HCT116 (cell line): ENCODE measurements around the gene EIF3L. TPM values are rescaled to one million over a fixed set of nuclear protein-coding genes. Genes with fewer than 3 reads are reported as not detected.

ENCODE experiments used
- ATAC-seq: fragments of 200-7000 bp; cut with Tn5 transposase; 2 replicates; pipeline ENCODE4 v1.9.1; 2020; ENCODE audit warnings: mild to moderate bottlenecking, moderate library complexity
- BruUV-seq: library from RNA; stranded (reverse); fragments of 400-500 nt; replicated peaks from 2 replicates; lab custom pipeline; 2021; lab: Mats Ljungman, UMichigan
- CTCF ChIA-PET: fragments of 300-600 bp; sonication (Branson Sonifier 250); formaldehyde crosslinking; loops from one replicate; lab custom pipeline; 2021; ENCODE audit warnings: antibody characterized with exemption; lab: Charles Lee
- POLR2A ChIA-PET: fragments of 300-600, 350-600 bp; sonication (Branson Sonifier 250); formaldehyde crosslinking; loops from one replicate; lab custom pipeline; 2021; ENCODE audit warnings: antibody characterized with exemption; lab: Charles Lee
- RAD21 ChIA-PET, 2 experiments: fragments of 300-600 bp; sonication (Branson Sonifier 250); formaldehyde crosslinking; loops; one replicate each; lab custom pipeline; 2023; ENCODE audit warnings: low total read pairs in 2 of 2; ENCODE audit not compliant: uncharacterized antibody in 2 of 2, unreplicated experiment in 2 of 2, low non-redundant PET in 1 of 2; lab: Charles Lee
- DNase-seq: peaks from one replicate; pipeline ENCODE4 v3.0.0-alpha.2; 2010; ENCODE audit warnings: low read depth, low spot score
- H2AFZ ChIP-seq: fragments of 200-600 bp; shearing (Covaris generic), sonication (generic); 2 replicates; pipeline ENCODE4 v1.6.1; 2017; ENCODE audit warnings: low read depth, mixed run types, mixed read lengths, antibody characterized with exemption, low read length; ENCODE audit not compliant: poor library complexity, severe bottlenecking
- H3K27ac ChIP-seq: 2 replicates; pipeline ENCODE4 v1.5.1; 2012; ENCODE audit warnings: low read depth, low read length
- H3K27me3 ChIP-seq: fragments of 200-600 bp; sonication (generic); 2 replicates; pipeline ENCODE4 v1.6.1; 2016; ENCODE audit warnings: mixed run types, low read length, mixed read lengths; ENCODE audit not compliant: insufficient read depth
- H3K36me3 ChIP-seq, 2 experiments: fragments of 200-500 bp in 1 of 2; fragments of 200-600 bp in 1 of 2; sonication (Bioruptor generic) in 1 of 2; sonication (generic) in 1 of 2; 2 replicates each; pipeline versions ENCODE4 v1.5.1 to v1.6.1; 2014 to 2016; ENCODE audit warnings: low read length in 2 of 2, inconsistent platforms in 1 of 2, mixed read lengths in 1 of 2, mixed run types in 1 of 2; ENCODE audit not compliant: insufficient read depth in 2 of 2, control insufficient read depth in 1 of 2
- H3K4me1 ChIP-seq, 2 experiments: fragments of 200-600 bp in 1 of 2; sonication (generic) in 1 of 2; 2 replicates each; pipeline versions ENCODE4 v1.5.1 to v1.6.1; 2012 to 2017; ENCODE audit warnings: low read length in 2 of 2, inconsistent platforms in 1 of 2, mild to moderate bottlenecking in 1 of 2, mixed read lengths in 1 of 2, mixed run types in 1 of 2, moderate library complexity in 1 of 2; ENCODE audit not compliant: insufficient read depth in 2 of 2, control insufficient read depth in 1 of 2
- H3K4me2 ChIP-seq: fragments of 200-600 bp; sonication (generic); 2 replicates; pipeline ENCODE4 v1.6.1; 2017; ENCODE audit warnings: mixed run types, low read length, mixed read lengths
- H3K4me3 ChIP-seq, 2 experiments: fragments of 200-600 bp in 1 of 2; sonication (generic) in 1 of 2; replicated peaks in 1 of 2; 2 replicates each; pipeline ENCODE4 v1.5.1; 2011 to 2016; ENCODE audit warnings: low read length in 2 of 2, control low read depth in 1 of 2, low read depth in 1 of 2, mild to moderate bottlenecking in 1 of 2, mixed read lengths in 1 of 2, mixed run types in 1 of 2
- H3K79me2 ChIP-seq: fragments of 200-600 bp; sonication (generic); 2 replicates; pipeline ENCODE4 v1.6.1; 2017; ENCODE audit warnings: mild to moderate bottlenecking, mixed run types, low read length, moderate library complexity, mixed read lengths; ENCODE audit not compliant: insufficient read depth
- H3K9ac ChIP-seq: fragments of 200-600 bp; sonication (generic); 2 replicates; pipeline ENCODE4 v1.6.1; 2016; ENCODE audit warnings: low read length, mixed read lengths
- H3K9me2 ChIP-seq: fragments of 200-600 bp; sonication (generic), shearing (Covaris generic); 2 replicates; pipeline ENCODE4 v1.6.1; 2017; ENCODE audit warnings: mixed run types, mild to moderate bottlenecking, moderate library complexity; ENCODE audit not compliant: insufficient read depth
- H3K9me3 ChIP-seq, 2 experiments: fragments of 200-500 bp in 1 of 2; fragments of 200-600 bp in 1 of 2; sonication (Bioruptor generic) in 1 of 2; sonication (generic) in 1 of 2; 2 replicates each; pipeline ENCODE4 v1.6.1; 2014 to 2017; ENCODE audit warnings: low read length in 2 of 2, mixed read lengths in 2 of 2, inconsistent platforms in 1 of 2, low read depth in 1 of 2, mild to moderate bottlenecking in 1 of 2, mixed run types in 1 of 2, moderate library complexity in 1 of 2; ENCODE audit not compliant: control insufficient read depth in 1 of 2, insufficient read depth in 1 of 2
- H4K20me1 ChIP-seq: fragments of 200-600 bp; sonication (generic), shearing (Covaris generic); 2 replicates; pipeline ENCODE4 v1.6.1; 2017; ENCODE audit warnings: mixed run types, mild to moderate bottlenecking, moderate library complexity; ENCODE audit not compliant: insufficient read depth
- ELF1 ChIP-seq: IDR thresholded peaks from 2 replicates; pipeline ENCODE4 v1.6.1; 2012; ENCODE audit warnings: low read depth, borderline replicate concordance
- EZH2 ChIP-seq: fragments of 200-600 bp; sonication (generic); IDR thresholded peaks from 2 replicates; pipeline ENCODE4 v1.6.1; 2017; ENCODE audit warnings: antibody characterized with exemption, mixed run types
- EZH2phosphoT487 ChIP-seq: fragments of 200-600 bp; IDR thresholded peaks from 2 replicates; pipeline ENCODE4 v1.6.1; 2018; ENCODE audit warnings: antibody characterized with exemption, borderline replicate concordance
- POLR2A ChIP-seq: IDR thresholded peaks from 2 replicates; pipeline ENCODE4 v1.7.0; 2011; ENCODE audit warnings: borderline replicate concordance; ENCODE audit not compliant: insufficient read depth, insufficient read length; ENCODE audit errors: extremely low read depth
- POLR2AphosphoS5 ChIP-seq: IDR thresholded peaks from 2 replicates; pipeline ENCODE4 v1.6.1; 2011; ENCODE audit warnings: mild to moderate bottlenecking, low read depth, low read length, moderate library complexity
- SRF ChIP-seq: IDR thresholded peaks from 2 replicates; pipeline ENCODE4 v1.6.1; 2012; ENCODE audit warnings: low read depth
- ZNF274 ChIP-seq: fragments of 200-500 bp; sonication (Bioruptor generic); IDR thresholded peaks from 2 replicates; pipeline ENCODE4 v1.6.1; 2014; ENCODE audit warnings: mild to moderate bottlenecking, low read depth, low read length, inconsistent platforms
- intact Hi-C: fragments of 100-400 bp; cut with micrococcal nuclease; formaldehyde crosslinking; loops from 2 replicates; pipeline ENCODE4 v1.10.0; 2022
- total RNA-seq: library from RNA; stranded (reverse); gene quantifications from one replicate; pipeline ENCODE4 v1.2.1, GENCODE V29; 2021; ENCODE audit not compliant: unreplicated experiment
- TF ChIP-seq, protein P1 (sequence below), 3 experiments: fragments of 200-600 bp in 1 of 3; sonication (generic) in 1 of 3; IDR thresholded peaks in 2 of 3; conservative IDR thresholded peaks in 1 of 3; 2 replicates each; pipeline ENCODE4 v1.5.1; 2012 to 2017; ENCODE audit warnings: low read depth in 2 of 3, low read length in 2 of 3, antibody characterized with exemption in 1 of 3, borderline replicate concordance in 1 of 3, control low read depth in 1 of 3, mild to moderate bottlenecking in 1 of 3, mixed read lengths in 1 of 3, mixed run types in 1 of 3, moderate library complexity in 1 of 3; ENCODE audit not compliant: insufficient read depth in 1 of 3
- TF ChIP-seq, protein P2 (sequence below): IDR thresholded peaks from 2 replicates; pipeline ENCODE4 v1.6.1; 2011; ENCODE audit warnings: mild to moderate bottlenecking, low read length, moderate library complexity; ENCODE audit not compliant: insufficient replicate concordance; ENCODE audit errors: extremely low read depth
- TF ChIP-seq, protein P3 (sequence below): IDR thresholded peaks from 2 replicates; pipeline ENCODE4 v1.6.1; 2012
- TF ChIP-seq, protein P4 (sequence below): IDR thresholded peaks from 2 replicates; pipeline ENCODE4 v1.6.1; 2012; ENCODE audit warnings: low read depth
- TF ChIP-seq, protein P5 (sequence below): IDR thresholded peaks from 2 replicates; pipeline ENCODE4 v1.6.1; 2012

Gene EIF3L
- total RNA-seq, 1 experiment from 2014 or later = 687 TPM

DNA sequence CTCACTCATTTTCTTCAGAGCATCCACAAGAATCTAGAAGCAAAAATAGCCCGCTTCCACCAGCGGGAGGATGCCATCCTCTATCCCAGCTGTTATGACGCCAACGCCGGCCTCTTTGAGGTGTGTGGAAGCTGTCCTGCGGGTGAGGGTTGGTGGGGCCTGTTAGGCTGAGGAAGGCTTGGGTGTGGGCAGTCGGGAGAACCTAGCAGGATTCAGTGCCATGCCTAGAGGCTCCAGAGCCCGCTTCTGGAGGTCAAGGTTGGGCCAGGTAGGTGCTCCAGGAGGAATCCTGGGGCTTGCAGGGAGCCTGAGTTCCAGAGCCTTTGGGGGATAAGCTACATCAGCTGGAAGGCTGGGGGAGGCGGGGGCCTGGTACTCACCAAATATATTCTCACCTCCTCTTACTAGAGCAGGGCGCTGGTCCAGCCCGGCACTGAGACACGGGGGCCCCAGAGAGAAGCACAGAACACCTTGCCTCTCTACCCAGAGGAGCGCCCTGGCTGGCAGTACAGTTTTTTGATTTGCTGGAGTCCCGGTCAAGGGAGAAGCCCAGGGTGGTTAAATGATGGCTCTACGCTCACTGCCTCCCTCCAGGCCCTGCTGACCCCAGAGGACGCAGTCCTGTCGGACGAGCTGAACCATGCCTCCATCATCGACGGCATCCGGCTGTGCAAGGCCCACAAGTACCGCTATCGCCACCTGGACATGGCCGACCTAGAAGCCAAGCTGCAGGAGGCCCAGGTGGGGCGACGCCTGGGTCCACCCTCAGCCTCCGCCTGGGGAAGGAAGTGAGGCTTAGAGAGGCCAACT is 36.1 kb upstream of the EIF3L start:
- peaks cover 6 to 22% of the 10 kb centered on the region in 2 experiments; a peak in 3 of 4 replicates for H3K4me1 ChIP-seq
- ChIA-PET POLR2A (interaction anchor here (1.3 kb wide), 1 partner anchor 147 kb away, joined by 5 read pairs; no protein-coding TSS in a partner anchor), CTCF (no interaction called here), RAD21 (no interaction called here)
- no peak overlapping the region for H3K9ac ChIP-seq
- no peaks in the 10 kb centered on the region for H3K27me3 ChIP-seq
- H3K4me3 ChIP-seq = no peak overlapping the region
- no peaks in the 10 kb centered on the region for H3K9me3 ChIP-seq
- no peak for TF ChIP-seq ZNF274
- TF ChIP-seq, protein P1, sequence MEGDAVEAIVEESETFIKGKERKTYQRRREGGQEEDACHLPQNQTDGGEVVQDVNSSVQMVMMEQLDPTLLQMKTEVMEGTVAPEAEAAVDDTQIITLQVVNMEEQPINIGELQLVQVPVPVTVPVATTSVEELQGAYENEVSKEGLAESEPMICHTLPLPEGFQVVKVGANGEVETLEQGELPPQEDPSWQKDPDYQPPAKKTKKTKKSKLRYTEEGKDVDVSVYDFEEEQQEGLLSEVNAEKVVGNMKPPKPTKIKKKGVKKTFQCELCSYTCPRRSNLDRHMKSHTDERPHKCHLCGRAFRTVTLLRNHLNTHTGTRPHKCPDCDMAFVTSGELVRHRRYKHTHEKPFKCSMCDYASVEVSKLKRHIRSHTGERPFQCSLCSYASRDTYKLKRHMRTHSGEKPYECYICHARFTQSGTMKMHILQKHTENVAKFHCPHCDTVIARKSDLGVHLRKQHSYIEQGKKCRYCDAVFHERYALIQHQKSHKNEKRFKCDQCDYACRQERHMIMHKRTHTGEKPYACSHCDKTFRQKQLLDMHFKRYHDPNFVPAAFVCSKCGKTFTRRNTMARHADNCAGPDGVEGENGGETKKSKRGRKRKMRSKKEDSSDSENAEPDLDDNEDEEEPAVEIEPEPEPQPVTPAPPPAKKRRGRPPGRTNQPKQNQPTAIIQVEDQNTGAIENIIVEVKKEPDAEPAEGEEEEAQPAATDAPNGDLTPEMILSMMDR (IDR thresholded peaks at IDR 0.05 in 2 of 3, conservative IDR thresholded peaks at IDR 0.05 in 1 of 3; ENCODE audit: borderline replicate concordance in 1 of 3, insufficient read depth in 1 of 3, low read depth in 2 of 3, low read length in 2 of 3) = no peak
- TF ChIP-seq POLR2AphosphoS5 = no peak
- TF ChIP-seq, protein P2, sequence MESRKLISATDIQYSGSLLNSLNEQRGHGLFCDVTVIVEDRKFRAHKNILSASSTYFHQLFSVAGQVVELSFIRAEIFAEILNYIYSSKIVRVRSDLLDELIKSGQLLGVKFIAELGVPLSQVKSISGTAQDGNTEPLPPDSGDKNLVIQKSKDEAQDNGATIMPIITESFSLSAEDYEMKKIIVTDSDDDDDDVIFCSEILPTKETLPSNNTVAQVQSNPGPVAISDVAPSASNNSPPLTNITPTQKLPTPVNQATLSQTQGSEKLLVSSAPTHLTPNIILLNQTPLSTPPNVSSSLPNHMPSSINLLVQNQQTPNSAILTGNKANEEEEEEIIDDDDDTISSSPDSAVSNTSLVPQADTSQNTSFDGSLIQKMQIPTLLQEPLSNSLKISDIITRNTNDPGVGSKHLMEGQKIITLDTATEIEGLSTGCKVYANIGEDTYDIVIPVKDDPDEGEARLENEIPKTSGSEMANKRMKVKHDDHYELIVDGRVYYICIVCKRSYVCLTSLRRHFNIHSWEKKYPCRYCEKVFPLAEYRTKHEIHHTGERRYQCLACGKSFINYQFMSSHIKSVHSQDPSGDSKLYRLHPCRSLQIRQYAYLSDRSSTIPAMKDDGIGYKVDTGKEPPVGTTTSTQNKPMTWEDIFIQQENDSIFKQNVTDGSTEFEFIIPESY = no peak
- no peak for TF ChIP-seq POLR2A
- TF ChIP-seq, protein P3, sequence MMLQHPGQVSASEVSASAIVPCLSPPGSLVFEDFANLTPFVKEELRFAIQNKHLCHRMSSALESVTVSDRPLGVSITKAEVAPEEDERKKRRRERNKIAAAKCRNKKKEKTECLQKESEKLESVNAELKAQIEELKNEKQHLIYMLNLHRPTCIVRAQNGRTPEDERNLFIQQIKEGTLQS = no peak
- TF ChIP-seq EZH2phosphoT487 = no peak
- no peak for TF ChIP-seq EZH2
- TF ChIP-seq, protein P4, sequence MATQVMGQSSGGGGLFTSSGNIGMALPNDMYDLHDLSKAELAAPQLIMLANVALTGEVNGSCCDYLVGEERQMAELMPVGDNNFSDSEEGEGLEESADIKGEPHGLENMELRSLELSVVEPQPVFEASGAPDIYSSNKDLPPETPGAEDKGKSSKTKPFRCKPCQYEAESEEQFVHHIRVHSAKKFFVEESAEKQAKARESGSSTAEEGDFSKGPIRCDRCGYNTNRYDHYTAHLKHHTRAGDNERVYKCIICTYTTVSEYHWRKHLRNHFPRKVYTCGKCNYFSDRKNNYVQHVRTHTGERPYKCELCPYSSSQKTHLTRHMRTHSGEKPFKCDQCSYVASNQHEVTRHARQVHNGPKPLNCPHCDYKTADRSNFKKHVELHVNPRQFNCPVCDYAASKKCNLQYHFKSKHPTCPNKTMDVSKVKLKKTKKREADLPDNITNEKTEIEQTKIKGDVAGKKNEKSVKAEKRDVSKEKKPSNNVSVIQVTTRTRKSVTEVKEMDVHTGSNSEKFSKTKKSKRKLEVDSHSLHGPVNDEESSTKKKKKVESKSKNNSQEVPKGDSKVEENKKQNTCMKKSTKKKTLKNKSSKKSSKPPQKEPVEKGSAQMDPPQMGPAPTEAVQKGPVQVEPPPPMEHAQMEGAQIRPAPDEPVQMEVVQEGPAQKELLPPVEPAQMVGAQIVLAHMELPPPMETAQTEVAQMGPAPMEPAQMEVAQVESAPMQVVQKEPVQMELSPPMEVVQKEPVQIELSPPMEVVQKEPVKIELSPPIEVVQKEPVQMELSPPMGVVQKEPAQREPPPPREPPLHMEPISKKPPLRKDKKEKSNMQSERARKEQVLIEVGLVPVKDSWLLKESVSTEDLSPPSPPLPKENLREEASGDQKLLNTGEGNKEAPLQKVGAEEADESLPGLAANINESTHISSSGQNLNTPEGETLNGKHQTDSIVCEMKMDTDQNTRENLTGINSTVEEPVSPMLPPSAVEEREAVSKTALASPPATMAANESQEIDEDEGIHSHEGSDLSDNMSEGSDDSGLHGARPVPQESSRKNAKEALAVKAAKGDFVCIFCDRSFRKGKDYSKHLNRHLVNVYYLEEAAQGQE = no peak
- TF ChIP-seq SRF = no peak
- no peak for TF ChIP-seq ELF1
- TF ChIP-seq, protein P5, sequence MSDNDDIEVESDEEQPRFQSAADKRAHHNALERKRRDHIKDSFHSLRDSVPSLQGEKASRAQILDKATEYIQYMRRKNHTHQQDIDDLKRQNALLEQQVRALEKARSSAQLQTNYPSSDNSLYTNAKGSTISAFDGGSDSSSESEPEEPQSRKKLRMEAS = no peak
- ATAC-seq = no peak
- intact Hi-C loops = no loop called here
- H2AFZ ChIP-seq = no peak overlapping the region
- H3K27ac ChIP-seq = peak overlapping the region; percentile 4; the same call in 1 of the 2 replicates
- BruUV-seq = no TSS peak
- no peak overlapping the region for H3K4me2 ChIP-seq
- H3K9me2 ChIP-seq = no peaks in the 10 kb centered on the region
- peaks cover 5 to 15% of the 10 kb centered on the region in 2 experiments; a peak in 3 of 4 replicates for H3K36me3 ChIP-seq
- peaks cover 27% of the 10 kb centered on the region; the same call in 1 of the 2 replicates for H3K79me2 ChIP-seq
- DNase-seq = no peak
- no peaks in the 10 kb centered on the region for H4K20me1 ChIP-seq
